Measurements from ENCODE around the gene LRRC45.
"Not testable (repeated sequence)": the region's sequence is repeated elsewhere in the genome, so short reads cannot be mapped to it uniquely, and the experiment has no call there.

The LRRC45 gene

GRCh38 chr17:82036634-82037091 is 13.6 kb downstream of the LRRC45 start:
- no peak for DNase-seq

- peak; percentile 96 for DNase-seq
Measured at GRCh38 chr17:82037092-82037888, 14.2 kb downstream of the LRRC45 start, which contains the start of gene DCXR. Gene DCXR (minus strand): TSS chr17:82037697. CDS start chr17:82037682, 15 bp downstream.

- no peak for DNase-seq
Measured at GRCh38 chr17:82037889-82038195, 14.7 kb downstream of the LRRC45 start.

- DNase-seq, result not testable (repeated sequence)
Measured at GRCh38 chr17:82038796-82039409, 15.8 kb downstream of the LRRC45 start.

GRCh38 chr17:82039695-82040299 is 16.7 kb downstream of the LRRC45 start:
- no peak for DNase-seq

GRCh38 chr17:82041144-82041814 is 18.2 kb downstream of the LRRC45 start:
- DNase-seq, result no peak

- DNase-seq, result no peak
Measured at GRCh38 chr17:82042649-82043048, 19.5 kb downstream of the LRRC45 start.

- DNase-seq, result no peak
Measured at GRCh38 chr17:82043507-82043906, 20.4 kb downstream of the LRRC45 start.

- no peak for DNase-seq
Measured at GRCh38 chr17:82045936-82046484, 22.9 kb downstream of the LRRC45 start.

- no peak for DNase-seq
Measured at GRCh38 chr17:82046903-82047302, 23.8 kb downstream of the LRRC45 start.

- DNase-seq, result no peak
Measured at GRCh38 chr17:82047379-82047778, 24.3 kb downstream of the LRRC45 start.

GRCh38 chr17:82047914-82048570 is 24.9 kb downstream of the LRRC45 start:
- DNase-seq, result no peak

GRCh38 chr17:82048571-82048971 is 25.5 kb downstream of the LRRC45 start:
- no peak for DNase-seq

- DNase-seq, result no peak
Measured at GRCh38 chr17:82049106-82049505, 26.0 kb downstream of the LRRC45 start.

GRCh38 chr17:82049521-82049971 is 26.4 kb downstream of the LRRC45 start:
- DNase-seq, result no peak

GRCh38 chr17:82050152-82050760 is 27.2 kb downstream of the LRRC45 start:
- DNase-seq, result no peak

GRCh38 chr17:82050761-82051641 is 27.9 kb downstream of the LRRC45 start:
- DNase-seq, result no peak

GRCh38 chr17:82051776-82052637 is 28.9 kb downstream of the LRRC45 start, which contains the start of the genes GPS1 and RFNG:
Gene GPS1 (plus strand): TSS chr17:82051898. CDS start chr17:82051932, 34 bp downstream.
Gene RFNG (minus strand): TSS chr17:82051811. CDS start chr17:82051766, 45 bp downstream.
- DNase-seq, result peak; percentile 56

GRCh38 chr17:82052638-82053059 is 29.5 kb downstream of the LRRC45 start:
- no peak for DNase-seq

GRCh38 chr17:82053130-82053529 is 30.0 kb downstream of the LRRC45 start:
- no peak for DNase-seq

All from fibroblast of skin of right biceps (primary cell).